GM12878 (cell line): Measurements from ENCODE around the gene C10orf88. TPM values are rescaled to one million over a fixed set of nuclear protein-coding genes. Genes with fewer than 3 reads are reported as not detected.

Source experiments
- ATAC-seq: fragments of 200-7000 bp; cut with Tn5 transposase; 3 replicates; pipeline ENCODE4 v1.9.1; 2020; ENCODE audit warnings: mild to moderate bottlenecking, moderate library complexity
- BruUV-seq: library from RNA; stranded (reverse); fragments of 400-500 nt; replicated peaks from 2 replicates; lab custom pipeline; 2021; lab: Mats Ljungman, UMichigan
- CTCF ChIA-PET: fragments of 300-600 bp; sonication (Branson Sonifier 250); formaldehyde crosslinking; extraction: SDS; loops from one replicate; lab custom pipeline; 2021; ENCODE audit warnings: inconsistent platforms; lab: Yijun Ruan, JAX
- POLR2A ChIA-PET: fragments of 350-600 bp; formaldehyde crosslinking; extraction: SDS; loops from one replicate; lab custom pipeline; 2021; ENCODE audit warnings: inconsistent platforms; lab: Charles Lee
- RAD21 ChIA-PET: fragments of 300-600 bp; sonication (Branson Sonifier 250); formaldehyde crosslinking; loops from one replicate; lab custom pipeline; 2023; ENCODE audit warnings: antibody characterized with exemption; ENCODE audit not compliant: unreplicated experiment; lab: Charles Lee
- SMC1A ChIA-PET: fragments of 300-600 bp; sonication (Branson Sonifier 250); formaldehyde crosslinking; loops from one replicate; lab custom pipeline; 2023; ENCODE audit not compliant: unreplicated experiment, uncharacterized antibody; lab: Charles Lee
- DNase-seq: peaks from one replicate; pipeline ENCODE4 v3.0.0-alpha.2; 2011; ENCODE audit warnings: low read depth, low spot score
- FAIRE-seq: peaks from 3 replicates; lab custom pipeline; 2011; peaks lifted over from hg19 to GRCh38; lab: Jason Lieb, UNC
- H2AFZ ChIP-seq: 2 replicates; pipeline ENCODE4 v1.6.0; 2011; ENCODE audit warnings: low read depth, low read length, control low read depth; ENCODE audit not compliant: control insufficient read depth
- H3K27ac ChIP-seq: 2 replicates; pipeline ENCODE4 v1.5.1; 2011; ENCODE audit warnings: control low read depth; ENCODE audit not compliant: control insufficient read depth, insufficient read depth
- H3K27me3 ChIP-seq, 2 experiments: replicated peaks in 1 of 2; 2 replicates each; pipeline versions ENCODE4 v1.6.0 to v1.6.1; 2011; ENCODE audit warnings: low read length in 1 of 2; ENCODE audit not compliant: control insufficient read depth in 2 of 2, insufficient read depth in 2 of 2
- H3K36me3 ChIP-seq, 2 experiments: 2 replicates each; pipeline ENCODE4 v1.5.1; 2011; ENCODE audit warnings: low read length in 1 of 2; ENCODE audit not compliant: control insufficient read depth in 2 of 2, insufficient read depth in 2 of 2
- H3K4me1 ChIP-seq: 2 replicates; pipeline ENCODE4 v1.6.1; 2011; ENCODE audit warnings: mild to moderate bottlenecking, low read length, moderate library complexity, mixed read lengths; ENCODE audit not compliant: control insufficient read depth, insufficient read depth
- H3K4me2 ChIP-seq: 2 replicates; pipeline ENCODE4 v1.6.0; 2011; ENCODE audit warnings: control low read depth; ENCODE audit not compliant: control insufficient read depth, insufficient read depth
- H3K4me3 ChIP-seq: fragments of 200-600 bp; sonication (generic); 2 replicates; pipeline ENCODE4 v1.5.1; 2016
- H3K79me2 ChIP-seq: 2 replicates; pipeline ENCODE4 v1.6.0; 2011; ENCODE audit warnings: low read length; ENCODE audit not compliant: control insufficient read depth, insufficient read depth
- H3K9ac ChIP-seq: 2 replicates; pipeline ENCODE4 v1.8.0; 2011; ENCODE audit warnings: low read length, control low read depth, mixed read lengths; ENCODE audit not compliant: control insufficient read depth, insufficient read depth
- H3K9me3 ChIP-seq: replicated peaks from 3 replicates; pipeline ENCODE4 v1.5.1; 2011; ENCODE audit warnings: mild to moderate bottlenecking, low read length; ENCODE audit not compliant: control insufficient read depth, insufficient read depth
- H4K20me1 ChIP-seq: 2 replicates; pipeline ENCODE4 v1.6.0; 2011; ENCODE audit not compliant: control insufficient read depth, insufficient read depth
- ZBTB4 ChIP-seq: fragments of 450-650 bp; formaldehyde crosslinking; IDR thresholded peaks from 2 replicates; pipeline ENCODE4 v1.4.0; 2022; ENCODE audit warnings: mild to moderate bottlenecking, moderate library complexity
- ZNF687 ChIP-seq: fragments of 450-650 bp; IDR thresholded peaks from 2 replicates; pipeline ENCODE4 v1.6.1; 2017; ENCODE audit warnings: mild to moderate bottlenecking, moderate library complexity
- WGBS: methylation state at CpG from one replicate; pipeline ENCODE4 v1.1.6; 2016; ENCODE audit warnings: low lambda C conversion rate; ENCODE audit not compliant: insufficient replicate concordance, insufficient coverage; ENCODE audit errors: missing lambda C conversion rate; 5-methylcytosine and 5-hydroxymethylcytosine counted together
- in situ Hi-C: fragments of 300-500 bp; cut with MboI; formaldehyde crosslinking; loops from 9 replicates; pipeline ENCODE4 v1.14.3; 2018; ENCODE audit warnings: mixed read lengths
- intact Hi-C: fragments of 100-400 bp; cut with micrococcal nuclease; formaldehyde crosslinking; loops from one replicate; pipeline ENCODE4 v1.14.2; 2022; ENCODE audit not compliant: unreplicated experiment
- polyA plus RNA-seq, 11 experiments: library from polyadenylated mRNA; depleted of rRNA in 4 of 11; unstranded in 6 of 11; stranded (reverse) in 5 of 11; fragments of >200 nt; fragmentation: Nextera tagmentation in 4 of 11; fragmentation: Illumina TruSeq in 1 of 11; extraction: Ambion mirVana in 4 of 11; extraction: Trizol in 1 of 11; gene quantifications; 1 replicate in 1 of 11; 2 replicates in 10 of 11; pipeline versions ENCODE4 v1.2.1 to v1.2.3, GENCODE V29; 2011 to 2016; ENCODE audit warnings: inconsistent platforms in 2 of 11, missing spikeins in 2 of 11, low read depth in 1 of 11
- total RNA-seq, 4 experiments: library from RNA; depleted of rRNA in 3 of 4; stranded (reverse); fragments of >200 nt in 3 of 4; fragmentation: Illumina TruSeq in 1 of 4; extraction: Trizol in 1 of 4; gene quantifications; 2 replicates each; pipeline versions ENCODE4 v1.2.1 to v1.2.3, GENCODE V29; 2013 to 2021

The C10orf88 gene
- total and polyA plus RNA-seq, 10 of the 15 experiments (the other 5 are each of a cell fraction or from before 2014, with no cell fraction given): 4.7 to 12.5 (median 8.5) TPM

- peaks cover 29% of the 10 kb centered on the region for H3K4me1 ChIP-seq
Observed at GRCh38 chr10:122998360-122998917, 44.4 kb upstream of the C10orf88 start.

More at GRCh38 chr10:122998360-122998917, 44.4 kb upstream of the C10orf88 start:
- Histone ChIP-seq H3K4me2 (peak overlapping the region; percentile 68), H2AFZ (no peak overlapping the region), H3K79me2 (peaks cover 29% of the 10 kb centered on the region), H3K27ac (peak overlapping the region; percentile 45), H3K4me3 (peak overlapping the region; percentile 24; the same call in 1 of the 2 replicates), H4K20me1 (no peaks in the 10 kb centered on the region; the same call in 1 of the 2 replicates), H3K27me3 (no peaks in the 10 kb centered on the region), H3K36me3 (peaks cover 4 to 11% of the 10 kb centered on the region in 2 experiments; a peak in 3 of 4 replicates), H3K9ac (no peak overlapping the region), H3K9me3 (no peaks in the 10 kb centered on the region)
- intact Hi-C loops (loop anchor here (5.0 kb wide), 1 partner anchor 1804 kb away; the partner anchor contains the start of gene ABRAXAS2), in situ Hi-C loops (no loop called here)
- ATAC-seq: peak; percentile 52; the same call in 2 of the 3 replicates
- RAD21 ChIA-PET: interaction anchor here (0.9 kb wide), 1 partner anchor 14 kb away, joined by 3 read pairs; no protein-coding TSS in a partner anchor
- no peak for DNase-seq
- FAIRE-seq: peak; percentile 18
- CTCF ChIA-PET: interaction anchor here (0.7 to 1.5 kb wide), 5 partner anchors 9 to 126 kb away, joined by 3 to 6 read pairs (median 3); partner anchors contain the start of gene PSTK
- SMC1A ChIA-PET: interaction anchor here (1.4 to 2.8 kb wide), 5 partner anchors 8 to 40 kb away, joined by 3 to 14 read pairs (median 6); partner anchors contain the start of genes ACADSB and IKZF5
- BruUV-seq: no TSS peak
- TF ChIP-seq ZBTB4 (CRISPR knock-in tag) (no peak), ZNF687 (no peak)
- WGBS: 85% methylated on average over 6 of the region's 6 CpGs
- POLR2A ChIA-PET: interaction anchor here (0.7 to 1.0 kb wide), 2 partner anchors 10 to 18 kb away, joined by 3 to 5 read pairs; partner anchors contain the start of gene PSTK
